Neural crest cell (in vitro differentiated cells): ENCODE results near the gene ASPG. TPM values are rescaled to one million over a fixed set of nuclear protein-coding genes. Genes with fewer than 3 reads are reported as not detected.

Experiments used
- DNase-seq: peaks from one replicate; pipeline ENCODE4 v3.0.0; 2021; ENCODE audit warnings: low read depth, mixed read lengths, low spot score
- H3K27ac Mint-ChIP-seq: one replicate; pipeline ENCODE4 v1.8.0; 2021; ENCODE audit warnings: mild to moderate bottlenecking, mixed read lengths; ENCODE audit not compliant: unreplicated experiment
- H3K27me3 Mint-ChIP-seq: 2 replicates; pipeline ENCODE4 v1.8.0; 2021; ENCODE audit warnings: low read depth, mild to moderate bottlenecking, mixed read lengths
- H3K36me3 Mint-ChIP-seq: 2 replicates; pipeline ENCODE4 v1.8.0; 2021; ENCODE audit warnings: low read depth, mild to moderate bottlenecking, mixed read lengths
- H3K4me1 Mint-ChIP-seq: 2 replicates; pipeline ENCODE4 v1.8.0; 2021; ENCODE audit warnings: mixed read lengths
- H3K4me3 Mint-ChIP-seq: one replicate; pipeline ENCODE4 v1.8.0; 2021; ENCODE audit warnings: mild to moderate bottlenecking, mixed read lengths
- H3K9me3 Mint-ChIP-seq: 2 replicates; pipeline ENCODE4 v1.8.0; 2021; ENCODE audit warnings: mixed read lengths
- CTCF ChIP-seq: fragments of 200-600 bp; sonication (generic); conservative IDR thresholded peaks from 2 replicates; pipeline ENCODE4 v1.5.0; 2021; ENCODE audit warnings: antibody characterized with exemption, mild to moderate bottlenecking
- total RNA-seq: library from RNA; stranded (reverse); gene quantifications from 2 replicates; pipeline ENCODE4 v1.2.1, GENCODE V29; 2021

Gene ASPG
- total RNA-seq, 1 donor from 2014 or later: not detected

DNA sequence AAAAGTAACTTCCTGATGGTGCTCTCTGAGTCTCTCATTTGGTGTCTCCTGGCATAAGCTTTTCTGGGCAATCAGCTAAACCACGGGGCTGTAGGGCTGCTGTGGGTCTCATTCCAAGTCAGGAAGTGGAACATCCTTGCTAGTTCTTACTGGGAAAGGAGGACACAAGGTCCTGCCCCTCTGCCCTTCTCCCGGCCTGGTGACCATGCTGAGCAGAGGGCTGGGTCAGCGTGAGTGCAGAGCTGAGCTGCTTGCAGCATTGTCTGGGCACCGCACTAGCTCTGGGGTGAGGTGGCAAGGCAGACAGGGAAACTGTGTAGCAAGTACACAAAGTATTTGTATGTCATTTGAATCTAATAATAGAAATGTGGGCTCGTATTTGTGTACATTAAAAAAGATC is 45.0 kb upstream of the ASPG start:
- H3K4me1 Mint-ChIP-seq: peaks cover under 1% of the 10 kb centered on the region
- TF ChIP-seq CTCF: no peak
- H3K9me3 Mint-ChIP-seq: no peaks in the 10 kb centered on the region
- H3K4me3 Mint-ChIP-seq: no peak overlapping the region
- peaks cover 10% of the 10 kb centered on the region for H3K27me3 Mint-ChIP-seq
- no peaks in the 10 kb centered on the region for H3K36me3 Mint-ChIP-seq
- H3K27ac Mint-ChIP-seq: no peak overlapping the region
- DNase-seq: no peak

GRCh38 chr14:104041430-104042104 is 43.9 kb upstream of the ASPG start:
- no peak for DNase-seq
- no peaks in the 10 kb centered on the region for H3K4me1 Mint-ChIP-seq
- no peaks in the 10 kb centered on the region for H3K36me3 Mint-ChIP-seq
- no peak overlapping the region for H3K27ac Mint-ChIP-seq
- no peaks in the 10 kb centered on the region for H3K9me3 Mint-ChIP-seq
- H3K4me3 Mint-ChIP-seq: no peak overlapping the region
- TF ChIP-seq CTCF: no peak
- H3K27me3 Mint-ChIP-seq: peaks cover 10% of the 10 kb centered on the region

- DNase-seq: no peak
- Mint-ChIP-seq H3K27me3 (peaks cover 5% of the 10 kb centered on the region), H3K27ac (no peak overlapping the region), H3K4me1 (no peaks in the 10 kb centered on the region), H3K4me3 (no peak overlapping the region), H3K36me3 (no peaks in the 10 kb centered on the region), H3K9me3 (no peaks in the 10 kb centered on the region)
- no peak for TF ChIP-seq CTCF
Measured at GRCh38 chr14:104044016-104044415, 41.5 kb upstream of the ASPG start.

- Mint-ChIP-seq H3K27ac (no peak overlapping the region), H3K9me3 (no peaks in the 10 kb centered on the region), H3K36me3 (no peaks in the 10 kb centered on the region), H3K4me1 (no peaks in the 10 kb centered on the region), H3K4me3 (no peak overlapping the region), H3K27me3 (no peaks in the 10 kb centered on the region)
- no peak for DNase-seq
- TF ChIP-seq CTCF: no peak
Measured at GRCh38 chr14:104047761-104048160, 37.7 kb upstream of the ASPG start.

DNA sequence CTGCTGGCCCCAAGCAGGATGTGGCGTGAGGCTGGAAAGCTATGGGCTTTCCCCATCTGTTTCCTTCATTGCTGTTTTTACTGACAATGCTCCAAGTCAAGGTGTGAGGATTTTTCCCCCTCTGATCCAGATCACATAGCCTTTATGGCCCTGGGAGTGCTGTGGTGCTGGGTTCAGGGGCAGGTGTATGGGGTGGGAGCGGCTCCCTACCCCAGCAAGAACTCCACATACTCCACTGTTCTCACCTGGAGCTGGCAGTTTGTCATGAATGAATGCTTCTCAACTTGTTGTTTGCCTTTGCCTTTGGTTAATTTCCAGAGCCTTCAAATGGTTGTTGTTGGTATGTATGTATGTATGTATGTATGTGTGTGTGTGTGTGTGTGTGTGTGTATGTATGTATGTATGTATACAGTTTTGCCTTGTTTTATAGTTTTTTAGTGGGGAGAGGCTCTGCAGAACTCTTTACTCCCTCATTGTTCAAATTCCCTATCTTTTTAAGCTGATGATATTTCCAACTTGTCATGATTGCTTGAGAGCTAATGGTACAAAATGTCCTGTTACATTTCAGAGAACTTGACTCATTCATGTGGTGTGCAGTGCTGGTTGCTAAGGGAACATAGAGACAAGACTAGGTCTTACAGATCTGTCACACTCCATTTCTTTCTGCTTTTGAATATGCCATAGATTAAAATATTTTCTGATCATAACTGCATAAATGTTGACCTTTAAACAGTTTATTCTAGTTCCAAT is 36.6 kb upstream of the ASPG start:
- H3K4me1 Mint-ChIP-seq: no peaks in the 10 kb centered on the region
- no peaks in the 10 kb centered on the region for H3K9me3 Mint-ChIP-seq
- H3K36me3 Mint-ChIP-seq: no peaks in the 10 kb centered on the region
- no peak overlapping the region for H3K4me3 Mint-ChIP-seq
- H3K27me3 Mint-ChIP-seq: no peaks in the 10 kb centered on the region
- no peak for TF ChIP-seq CTCF
- H3K27ac Mint-ChIP-seq: no peak overlapping the region
- DNase-seq: no peak
